Urinary bladder (tissue), 4 donors: ENCODE results near the gene LOXL1. TPM values are rescaled to one million over a fixed set of nuclear protein-coding genes. Genes with fewer than 3 reads are reported as not detected.
"Not testable (repeated sequence)": the region's sequence is repeated elsewhere in the genome, so short reads cannot be mapped to it uniquely, and the experiment has no call there.

Experiments
- DNase-seq: peaks from one replicate; pipeline ENCODE4 v3.0.0-alpha.2; 2015; ENCODE audit errors: extremely low spot score
- H3K27ac ChIP-seq: one replicate; pipeline ENCODE4 v1.5.1; 2013; ENCODE audit warnings: low read depth, mild to moderate bottlenecking, moderate library complexity
- H3K36me3 ChIP-seq: one replicate; pipeline ENCODE4 v1.6.1; 2013; ENCODE audit warnings: mild to moderate bottlenecking, moderate library complexity; ENCODE audit not compliant: insufficient read depth
- H3K4me1 ChIP-seq: one replicate; pipeline ENCODE4 v1.6.1; 2013; ENCODE audit warnings: mild to moderate bottlenecking, moderate library complexity; ENCODE audit not compliant: insufficient read depth
- H3K4me3 ChIP-seq: one replicate; pipeline ENCODE4 v1.5.1; 2013; ENCODE audit warnings: low read depth, low read length
- WGBS: extraction: QIAGEN DNeasy Blood & Tissue Kit; methylation state at CpG from one replicate; pipeline ENCODE4 v1.1.7; 2013; 5-methylcytosine and 5-hydroxymethylcytosine counted together
- polyA plus RNA-seq: library from polyadenylated mRNA; stranded (reverse); fragments of 200-250 nt; gene quantifications from one replicate; pipeline ENCODE4 v1.2.3, GENCODE V29; 2013
- total RNA-seq: library from RNA; depleted of rRNA; stranded (reverse); fragments of >200 nt; gene quantifications from one replicate; pipeline ENCODE4 v1.2.3, GENCODE V29; 2014
- donor health status: healthy with polysubstance abuse.
- donor health status: healthy.

Gene LOXL1
- total and polyA plus RNA-seq, 2 donors = 56.2 to 57.9 TPM

GRCh38 chr15:73965094-73965757 lies 39.0 kb downstream of the LOXL1 start:
- DNase-seq = no peak
- no peaks in the 10 kb centered on the region for H3K4me1 ChIP-seq
- 43% methylated on average over 13 of the region's 13 CpGs for WGBS
- no peaks in the 10 kb centered on the region for H3K36me3 ChIP-seq
- no peak overlapping the region for H3K27ac ChIP-seq
- no peak overlapping the region for H3K4me3 ChIP-seq

DNA sequence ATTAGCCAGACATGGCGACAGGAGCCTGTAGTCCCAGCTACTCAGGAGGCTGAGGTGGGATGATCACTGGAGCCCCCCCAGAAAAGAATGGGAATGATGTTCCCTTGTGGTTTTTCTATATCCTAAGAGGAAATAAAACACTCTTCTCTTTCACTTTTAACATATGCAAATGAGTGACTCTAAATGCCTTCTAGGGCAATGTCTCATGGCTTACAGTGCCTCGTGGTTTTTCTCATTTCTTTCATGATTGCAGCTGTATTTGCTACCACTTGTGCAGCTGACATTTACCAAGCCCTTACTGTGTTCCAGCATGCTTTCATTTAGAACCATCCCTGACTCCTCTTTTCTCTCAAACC lies 39.5 kb downstream of the LOXL1 start:
- 58% methylated on average over 2 of the region's 2 CpGs for WGBS
- H3K4me3 ChIP-seq = no peak overlapping the region
- no peak for DNase-seq

DNA sequence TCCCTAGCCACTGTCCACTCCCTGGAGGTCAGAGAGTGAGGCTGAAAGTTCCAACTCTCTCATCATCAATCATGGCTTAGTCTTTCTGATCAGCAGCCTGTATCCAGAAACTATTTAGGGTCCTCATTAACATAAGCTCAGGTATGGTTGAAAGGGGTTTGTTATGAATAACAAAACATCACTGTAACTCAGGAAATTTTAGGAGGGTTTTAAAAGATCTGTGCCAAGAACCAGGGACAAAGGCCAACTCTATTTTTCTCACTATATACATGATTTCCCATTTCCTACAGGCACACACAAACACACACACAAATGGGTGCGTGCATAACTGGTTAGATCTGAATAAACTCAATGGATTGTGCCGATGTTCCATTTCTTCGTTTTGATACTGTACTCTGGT lies 42.2 kb downstream of the LOXL1 start:
- H3K4me3 ChIP-seq = no peak overlapping the region
- WGBS = 93% methylated on average over 3 of the region's 3 CpGs
- no peak for DNase-seq
- H3K4me1 ChIP-seq = no peaks in the 10 kb centered on the region
- H3K27ac ChIP-seq = no peak overlapping the region
- H3K36me3 ChIP-seq = no peaks in the 10 kb centered on the region

More for the DNA sequence above, 39.5 kb downstream of the LOXL1 start:
- Histone ChIP-seq H3K27ac (no peak overlapping the region), H3K4me1 (no peaks in the 10 kb centered on the region), H3K36me3 (no peaks in the 10 kb centered on the region)

DNA sequence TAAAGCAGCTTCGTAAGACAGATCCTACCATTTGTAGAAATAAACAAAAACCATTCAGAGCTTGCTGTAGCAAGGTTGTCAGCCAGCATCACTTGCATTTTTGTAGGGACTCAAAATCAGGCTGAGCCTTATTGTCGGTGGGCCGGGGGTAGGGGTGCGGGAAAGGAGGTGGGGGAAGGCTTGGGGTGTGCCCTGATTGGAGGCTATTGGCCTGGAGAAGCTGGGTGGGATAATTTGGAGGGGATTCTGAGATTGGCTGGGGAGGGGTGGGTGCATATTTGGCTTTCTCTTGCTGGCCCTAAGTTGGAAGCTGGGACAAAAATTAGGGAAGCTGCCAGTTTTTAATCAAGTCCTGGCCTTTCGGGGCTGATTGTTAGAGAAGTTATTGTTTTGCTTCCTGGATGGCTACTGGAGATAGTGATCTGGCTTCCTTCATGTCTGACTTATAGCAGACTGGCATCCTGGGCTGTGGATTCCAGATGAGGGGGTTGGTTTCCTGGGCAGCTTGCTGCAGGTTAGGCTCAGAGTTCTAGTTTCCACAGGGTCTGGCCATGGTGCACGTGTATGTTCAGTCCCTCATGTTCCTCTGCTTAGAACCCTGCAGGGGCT lies 43.0 kb downstream of the LOXL1 start:
- Histone ChIP-seq H3K4me1 (no peaks in the 10 kb centered on the region), H3K36me3 (no peaks in the 10 kb centered on the region), H3K4me3 (no peak overlapping the region), H3K27ac (no peak overlapping the region)
- no peak for DNase-seq
- 86% methylated on average over 6 of the region's 6 CpGs for WGBS

GRCh38 chr15:73972984-73973682 lies 46.9 kb downstream of the LOXL1 start:
- Histone ChIP-seq H3K4me1 (no peaks in the 10 kb centered on the region), H3K27ac (no peak overlapping the region), H3K4me3 (peak overlapping the region; percentile 11), H3K36me3 (no peaks in the 10 kb centered on the region)
- WGBS = 31% methylated on average over 26 of the region's 26 CpGs
- peak; percentile 75 for DNase-seq

DNA sequence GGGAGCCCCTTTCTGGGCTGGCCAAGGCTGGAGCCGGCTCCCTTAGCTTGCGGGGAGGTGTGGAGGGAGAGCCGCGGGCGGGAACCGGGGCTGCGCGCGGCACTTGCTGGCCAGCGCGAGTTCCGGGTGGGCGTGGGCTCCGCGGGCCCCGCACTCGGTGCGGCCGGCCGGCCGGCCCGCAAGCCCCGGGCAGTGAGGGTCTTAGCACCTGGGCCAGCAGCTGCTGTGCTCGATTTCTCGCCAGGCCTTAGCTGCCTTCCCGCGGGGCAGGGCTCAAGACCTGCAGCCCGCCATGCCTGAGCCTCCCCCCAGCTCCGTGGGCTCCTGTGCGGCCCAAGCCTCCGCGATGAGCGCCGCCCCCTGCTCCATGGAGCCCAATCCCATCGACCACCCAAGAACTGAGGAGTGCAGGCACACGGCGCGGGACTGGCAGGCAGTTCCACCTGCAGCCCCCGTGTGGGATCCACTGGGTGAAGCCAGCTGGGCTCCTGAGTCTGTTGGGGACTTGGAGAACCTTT lies 47.5 kb downstream of the LOXL1 start:
- WGBS = 83% methylated on average over 39 of the region's 39 CpGs
- H3K4me3 ChIP-seq, H3K27ac ChIP-seq, H3K36me3 ChIP-seq, H3K4me1 ChIP-seq, DNase-seq: not testable (repeated sequence)

DNA sequence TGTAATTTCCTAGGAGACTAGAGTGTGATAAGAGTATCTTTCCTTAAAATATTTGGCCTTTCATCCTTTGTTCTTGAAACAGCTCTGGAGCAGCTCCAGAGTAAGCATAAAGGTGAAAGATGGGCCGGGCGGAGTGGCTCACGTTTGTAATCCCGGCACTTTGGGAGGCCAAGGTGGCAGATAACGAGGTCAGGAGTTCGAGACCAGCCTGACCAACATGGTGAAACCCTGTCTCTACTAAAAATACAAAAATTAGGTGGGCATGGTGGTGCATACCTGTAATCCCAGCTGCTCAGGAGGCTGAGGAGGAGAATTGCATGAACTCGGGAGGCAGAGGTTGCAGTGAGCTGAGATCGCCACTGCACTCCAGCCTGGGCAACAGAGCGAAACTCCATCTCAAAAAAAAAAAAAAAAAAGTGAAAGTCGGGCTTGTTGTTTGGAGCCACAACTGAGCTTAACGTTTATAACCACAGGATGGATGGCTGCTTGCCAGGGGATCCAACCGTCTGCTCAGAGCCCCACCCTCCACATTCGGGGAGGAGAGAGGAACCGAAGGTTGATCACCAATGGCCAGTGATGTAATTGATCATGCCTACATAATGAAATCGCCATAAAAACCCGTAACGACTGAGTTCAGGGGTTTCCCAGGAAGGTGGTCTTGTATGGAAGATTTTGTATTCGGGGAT lies 49.3 kb downstream of the LOXL1 start:
- H3K27ac ChIP-seq, DNase-seq, H3K4me1 ChIP-seq, H3K4me3 ChIP-seq, H3K36me3 ChIP-seq: not testable (repeated sequence)
- WGBS = 45% methylated on average over 18 of the region's 18 CpGs

DNA sequence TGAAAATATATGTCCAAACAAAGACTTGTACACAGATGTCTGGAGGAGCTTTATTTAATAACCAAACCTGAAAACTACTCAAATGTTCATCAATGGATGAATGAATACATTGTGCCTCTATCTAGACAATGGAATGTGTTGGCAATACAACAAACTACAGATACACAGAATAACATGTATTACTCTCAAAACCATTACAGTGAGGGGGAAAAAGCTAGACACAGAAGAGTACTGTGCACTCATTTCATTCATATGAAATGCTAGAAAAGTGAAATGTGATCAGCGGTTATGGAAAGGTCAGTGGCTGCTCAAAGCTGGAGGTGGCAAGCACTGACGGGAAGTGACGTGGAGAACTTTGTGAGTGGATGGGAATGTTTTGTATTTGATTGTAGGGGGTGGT lies 52.6 kb downstream of the LOXL1 start:
- Histone ChIP-seq H3K27ac (no peak overlapping the region), H3K4me3 (no peak overlapping the region), H3K4me1 (peaks cover 1% of the 10 kb centered on the region), H3K36me3 (no peaks in the 10 kb centered on the region)
- WGBS = 90% methylated on average over 3 of the region's 3 CpGs
- no peak for DNase-seq

GRCh38 chr15:73979636-73980035 lies 53.4 kb downstream of the LOXL1 start:
- WGBS = 55% methylated on average over 1 of the region's 1 CpG
- H3K36me3 ChIP-seq = no peaks in the 10 kb centered on the region
- no peak overlapping the region for H3K27ac ChIP-seq
- H3K4me3 ChIP-seq = no peak overlapping the region
- no peak for DNase-seq
- H3K4me1 ChIP-seq = peaks cover 1% of the 10 kb centered on the region

DNA sequence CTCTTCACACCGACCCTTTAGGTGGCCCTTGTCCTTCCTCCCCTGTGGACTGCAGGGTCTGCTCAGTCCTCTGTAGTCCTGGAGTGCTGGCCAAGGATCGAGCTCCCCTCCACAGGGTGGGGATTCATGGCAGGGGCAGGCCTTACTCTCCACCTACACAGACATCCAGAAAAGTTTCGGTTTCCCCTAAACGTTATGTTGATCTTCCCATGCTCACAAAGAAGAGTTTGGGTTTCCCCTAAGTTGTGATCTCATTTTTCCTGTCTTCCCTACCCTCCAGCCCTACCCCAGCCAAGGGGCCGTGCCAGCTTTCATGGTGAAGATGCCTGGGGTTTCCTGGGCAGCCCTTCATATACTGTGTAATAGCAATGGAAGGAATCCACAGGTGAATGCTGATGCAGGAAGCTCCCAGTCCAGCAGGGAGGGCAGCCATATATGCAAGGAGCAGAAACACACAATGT lies 55.5 kb downstream of the LOXL1 start:
- Histone ChIP-seq H3K4me3 (no peak overlapping the region), H3K27ac (peak overlapping the region; percentile 43), H3K36me3 (no peaks in the 10 kb centered on the region), H3K4me1 (peaks cover 1% of the 10 kb centered on the region)
- DNase-seq = no peak
- 30% methylated on average over 5 of the region's 5 CpGs for WGBS

GRCh38 chr15:73982222-73982962 lies 56.1 kb downstream of the LOXL1 start:
- Histone ChIP-seq H3K4me1 (peaks cover 1% of the 10 kb centered on the region), H3K27ac (peak overlapping the region; percentile 88), H3K36me3 (no peaks in the 10 kb centered on the region), H3K4me3 (no peak overlapping the region)
- DNase-seq = peak; percentile 75
- WGBS = 10% methylated on average over 8 of the region's 8 CpGs

GRCh38 chr15:73983211-73983727 lies 57.0 kb downstream of the LOXL1 start:
- no peak for DNase-seq
- H3K27ac ChIP-seq = peak overlapping the region; percentile 88
- no peaks in the 10 kb centered on the region for H3K36me3 ChIP-seq
- peaks cover 1% of the 10 kb centered on the region for H3K4me1 ChIP-seq
- WGBS = 29% methylated on average over 10 of the region's 10 CpGs
- no peak overlapping the region for H3K4me3 ChIP-seq

DNA sequence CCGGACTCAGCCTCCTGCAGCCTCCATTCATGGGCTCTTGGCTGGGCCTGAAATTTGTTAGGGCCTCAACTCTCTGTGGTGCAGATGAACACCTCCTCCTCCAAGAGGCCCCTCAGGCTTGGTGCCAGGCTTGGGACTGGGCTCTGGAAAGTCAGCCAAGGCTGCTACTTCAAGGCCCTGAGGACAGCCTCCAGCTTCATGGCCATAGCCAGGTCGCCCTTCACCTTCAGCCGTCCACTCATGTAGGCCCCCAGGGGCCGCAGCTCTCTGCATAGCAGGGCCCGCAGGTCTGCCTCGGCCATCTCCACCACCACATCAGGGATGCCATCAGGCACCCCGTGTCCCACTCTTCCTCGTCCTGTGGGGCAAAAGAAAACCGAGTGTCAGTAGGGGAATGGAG lies 57.5 kb downstream of the LOXL1 start:
- WGBS = 87% methylated on average over 9 of the region's 9 CpGs
- peak overlapping the region; percentile 53 for H3K27ac ChIP-seq
- DNase-seq = no peak
- H3K4me1 ChIP-seq = peaks cover 1% of the 10 kb centered on the region
- no peaks in the 10 kb centered on the region for H3K36me3 ChIP-seq
- no peak overlapping the region for H3K4me3 ChIP-seq
